Measurements from ENCODE around the gene MYO5B. TPM values are rescaled to one million over a fixed set of nuclear protein-coding genes. Genes with fewer than 3 reads are reported as not detected.

The MYO5B gene
- total RNA-seq, 5 donors from 2014 or later (not counting 1 experiment from before 2014, with no cell fraction given), result 0.09 to 0.72 (median 0.50) TPM; not detected in 2

DNA sequence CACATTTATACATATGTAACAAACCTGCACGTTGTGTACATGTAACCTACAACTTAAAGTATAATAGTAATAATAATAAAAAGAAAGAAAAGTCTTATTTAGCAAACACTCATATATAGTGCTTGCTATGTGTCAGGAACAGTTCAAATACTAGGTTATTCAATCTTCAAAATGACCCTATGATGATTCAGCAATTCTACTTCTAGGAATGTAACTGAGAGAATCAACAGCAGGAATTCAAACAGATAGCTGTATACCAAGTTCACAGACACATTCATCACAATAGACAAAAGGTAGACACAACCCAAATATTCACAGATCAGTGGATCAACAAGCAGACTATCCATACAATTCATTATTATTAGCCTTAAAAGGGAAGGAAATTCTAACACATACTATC, 69.5 kb downstream of the MYO5B start:
- Histone ChIP-seq H3K36me3 (ENCODE audit: control insufficient read depth in 2 of 2, extremely low read depth in 1 of 2, insufficient read depth in 1 of 2, low read length in 1 of 2) (no peaks in the 10 kb centered on the region), H3K4me1 (ENCODE audit: control insufficient read depth in 1 of 2, extremely low read depth in 1 of 2, insufficient read depth in 2 of 2, low read length in 2 of 2) (no peaks in the 10 kb centered on the region), H3K27me3 (replicated peaks in 1 of 2; ENCODE audit: control insufficient read depth in 2 of 2, extremely low read depth in 1 of 2, insufficient read depth in 2 of 2, low read length in 1 of 2) (peaks cover 0 to 7% of the 10 kb centered on the region in 2 experiments), H3K4me3 (ENCODE audit: control insufficient read depth in 1 of 2, extremely low read depth in 1 of 2, low read length in 1 of 2) (no peak overlapping the region), H3K9me3 (no peaks in the 10 kb centered on the region), H3K27ac (ENCODE audit: low read length) (no peak overlapping the region)
- no peak overlapping the region for H3K27ac Mint-ChIP-seq
- H3K4me1 Mint-ChIP-seq, result no peaks in the 10 kb centered on the region
- no CpG with 5 or more reads among the region's 1 CpG for WGBS (ENCODE audit: insufficient coverage)
- no peak overlapping the region for H3K4me3 Mint-ChIP-seq
- no peaks in the 10 kb centered on the region for H3K9me3 Mint-ChIP-seq
- H3K36me3 Mint-ChIP-seq, result no peaks in the 10 kb centered on the region
- POLR2A ChIA-PET, result no interaction called here
- no peak for DNase-seq
- no peak for ATAC-seq (replicated peaks in 1 of 4)
- CTCF ChIA-PET, result no interaction called here
- peaks cover 21 to 35% of the 10 kb centered on the region in 2 donors for H3K27me3 Mint-ChIP-seq

DNA sequence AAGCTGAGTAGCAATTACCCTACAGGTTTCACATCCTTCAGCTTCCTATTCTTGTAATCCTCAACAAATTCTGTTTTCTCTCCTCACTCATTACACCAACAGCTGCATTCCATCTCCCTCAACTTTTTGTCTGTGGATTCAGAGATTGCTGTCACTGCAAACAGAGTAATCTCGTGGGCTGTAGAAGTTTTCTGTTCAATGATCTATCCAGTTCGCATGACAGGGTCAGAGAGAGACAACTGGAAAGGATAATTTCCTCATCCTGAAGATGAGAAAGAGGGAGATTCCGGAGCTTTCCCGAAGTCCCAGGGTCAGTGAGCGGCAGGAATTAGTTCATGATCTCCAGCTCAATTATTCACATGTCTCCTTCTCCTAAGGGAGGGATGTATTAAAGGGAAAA, 75.7 kb downstream of the MYO5B start:
- H3K9me3 Mint-ChIP-seq, result no peaks in the 10 kb centered on the region
- no peak overlapping the region for H3K4me3 Mint-ChIP-seq
- no peaks in the 10 kb centered on the region for H3K36me3 ChIP-seq (ENCODE audit: control insufficient read depth in 2 of 2, extremely low read depth in 1 of 2, insufficient read depth in 1 of 2, low read length in 1 of 2)
- ATAC-seq (replicated peaks in 1 of 4) (no peak), DNase-seq (no peak)
- no peak overlapping the region for H3K4me3 ChIP-seq (ENCODE audit: control insufficient read depth in 1 of 2, extremely low read depth in 1 of 2, low read length in 1 of 2)
- no peaks in the 10 kb centered on the region for H3K4me1 ChIP-seq (ENCODE audit: control insufficient read depth in 1 of 2, extremely low read depth in 1 of 2, insufficient read depth in 2 of 2, low read length in 2 of 2)
- ChIA-PET CTCF (no interaction called here), POLR2A (no interaction called here)
- H3K27ac Mint-ChIP-seq, result no peak overlapping the region
- no peak overlapping the region for H3K27ac ChIP-seq (ENCODE audit: low read length)
- H3K36me3 Mint-ChIP-seq, result no peaks in the 10 kb centered on the region
- peaks cover 0 to 14% of the 10 kb centered on the region in 2 experiments for H3K27me3 ChIP-seq (replicated peaks in 1 of 2; ENCODE audit: control insufficient read depth in 2 of 2, extremely low read depth in 1 of 2, insufficient read depth in 2 of 2, low read length in 1 of 2)
- no peaks in the 10 kb centered on the region for H3K4me1 Mint-ChIP-seq
- H3K9me3 ChIP-seq, result no peaks in the 10 kb centered on the region
- no CpG with 5 or more reads among the region's 5 CpGs for WGBS (ENCODE audit: insufficient coverage)
- H3K27me3 Mint-ChIP-seq, result peaks cover 18 to 22% of the 10 kb centered on the region in 2 donors

DNA sequence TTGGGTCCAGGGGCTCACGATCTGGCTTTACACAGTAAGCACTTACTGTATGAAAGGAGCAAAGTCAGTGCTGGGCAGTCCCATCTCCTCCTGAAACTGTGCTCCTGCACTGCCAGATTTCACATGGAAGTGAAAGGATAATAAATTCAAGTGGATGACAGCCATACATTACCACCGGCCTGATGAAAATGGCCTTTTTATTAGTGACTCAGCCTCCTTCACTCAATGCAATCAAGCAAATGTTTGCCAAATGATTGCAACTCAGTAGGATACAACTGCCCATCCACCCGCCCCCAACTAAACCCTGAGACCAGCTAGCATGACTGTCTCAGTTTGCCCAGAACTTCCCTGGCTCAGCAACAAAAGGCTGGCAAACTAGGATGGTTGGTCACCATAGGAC, 77.1 kb downstream of the MYO5B start:
- Histone ChIP-seq H3K4me3 (ENCODE audit: control insufficient read depth in 1 of 2, extremely low read depth in 1 of 2, low read length in 1 of 2) (no peak overlapping the region), H3K4me1 (ENCODE audit: control insufficient read depth in 1 of 2, extremely low read depth in 1 of 2, insufficient read depth in 2 of 2, low read length in 2 of 2) (no peaks in the 10 kb centered on the region), H3K27ac (ENCODE audit: low read length) (no peak overlapping the region), H3K27me3 (replicated peaks in 1 of 2; ENCODE audit: control insufficient read depth in 2 of 2, extremely low read depth in 1 of 2, insufficient read depth in 2 of 2, low read length in 1 of 2) (peaks cover 0 to 14% of the 10 kb centered on the region in 2 experiments), H3K9me3 (no peaks in the 10 kb centered on the region), H3K36me3 (ENCODE audit: control insufficient read depth in 2 of 2, extremely low read depth in 1 of 2, insufficient read depth in 1 of 2, low read length in 1 of 2) (no peaks in the 10 kb centered on the region)
- ChIA-PET POLR2A (no interaction called here), CTCF (no interaction called here)
- Mint-ChIP-seq H3K36me3 (no peaks in the 10 kb centered on the region), H3K27ac (no peak overlapping the region), H3K9me3 (no peaks in the 10 kb centered on the region), H3K4me3 (no peak overlapping the region), H3K27me3 (peaks cover 21 to 23% of the 10 kb centered on the region in 2 donors), H3K4me1 (no peaks in the 10 kb centered on the region)
- WGBS (ENCODE audit: insufficient coverage), result 63% methylated on average over 1 of the region's 3 CpGs
- ATAC-seq (replicated peaks in 1 of 4) (no peak), DNase-seq (no peak)

DNA sequence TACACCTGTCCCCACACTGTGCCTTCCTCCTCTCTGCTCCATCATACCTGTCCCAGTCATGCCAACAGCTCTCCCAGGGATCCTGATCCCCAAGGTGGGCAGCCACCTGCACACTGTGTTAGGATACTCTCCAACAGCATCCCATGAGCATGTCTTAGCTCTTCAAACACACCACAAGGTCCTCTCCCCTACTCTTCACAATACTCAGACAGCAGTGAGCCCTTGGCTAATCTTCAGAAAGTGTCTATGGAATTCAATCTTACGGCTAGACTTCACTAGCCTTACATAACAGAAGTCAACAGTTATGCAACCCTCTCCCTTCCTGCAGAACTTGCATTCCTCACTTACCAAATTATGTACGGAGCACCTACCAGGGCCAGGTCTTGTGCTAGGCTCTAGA, 79.9 kb downstream of the MYO5B start:
- H3K27ac Mint-ChIP-seq, result no peak overlapping the region
- ATAC-seq (replicated peaks in 1 of 4) (no peak), DNase-seq (no peak)
- Histone ChIP-seq H3K36me3 (ENCODE audit: control insufficient read depth in 2 of 2, extremely low read depth in 1 of 2, insufficient read depth in 1 of 2, low read length in 1 of 2) (no peaks in the 10 kb centered on the region), H3K4me1 (ENCODE audit: control insufficient read depth in 1 of 2, extremely low read depth in 1 of 2, insufficient read depth in 2 of 2, low read length in 2 of 2) (no peaks in the 10 kb centered on the region), H3K27me3 (replicated peaks in 1 of 2; ENCODE audit: control insufficient read depth in 2 of 2, extremely low read depth in 1 of 2, insufficient read depth in 2 of 2, low read length in 1 of 2) (peaks cover under 1 to 11% of the 10 kb centered on the region in 2 experiments), H3K27ac (ENCODE audit: low read length) (no peak overlapping the region), H3K9me3 (no peaks in the 10 kb centered on the region), H3K4me3 (ENCODE audit: control insufficient read depth in 1 of 2, extremely low read depth in 1 of 2, low read length in 1 of 2) (no peak overlapping the region)
- no peaks in the 10 kb centered on the region for H3K4me1 Mint-ChIP-seq
- H3K27me3 Mint-ChIP-seq, result peaks cover 17 to 29% of the 10 kb centered on the region in 2 donors
- no peaks in the 10 kb centered on the region for H3K36me3 Mint-ChIP-seq
- ChIA-PET POLR2A (no interaction called here), CTCF (interaction anchor here in 1 of 2 donors (0.6 kb wide), 1 partner anchor 13 kb away, joined by 6 read pairs; no protein-coding TSS in a partner anchor)
- WGBS (ENCODE audit: insufficient coverage), result 78% methylated on average over 1 of the region's 2 CpGs
- H3K9me3 Mint-ChIP-seq, result no peaks in the 10 kb centered on the region
- no peak overlapping the region for H3K4me3 Mint-ChIP-seq

DNA sequence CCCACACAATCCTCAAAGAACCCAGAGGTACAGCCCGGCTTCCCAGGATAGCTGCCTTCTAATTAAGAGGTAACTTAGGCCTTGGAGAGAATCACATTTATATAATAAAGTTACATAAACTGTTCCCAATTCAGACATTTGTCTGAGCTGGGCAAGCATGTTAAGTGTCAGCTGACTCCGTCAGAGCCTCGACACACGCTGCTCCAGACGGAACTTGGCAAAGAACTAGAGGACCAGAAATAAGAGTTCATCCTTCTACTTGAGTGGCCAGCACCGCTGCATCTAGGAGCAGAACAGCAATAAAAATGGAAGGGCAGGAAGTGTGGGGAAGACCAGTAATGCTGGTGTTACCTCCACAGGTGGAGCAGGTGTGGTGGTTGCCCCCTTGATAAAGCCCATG, 80.5 kb downstream of the MYO5B start:
- DNase-seq, result no peak
- Mint-ChIP-seq H3K27ac (no peak overlapping the region), H3K36me3 (no peaks in the 10 kb centered on the region), H3K4me1 (no peaks in the 10 kb centered on the region), H3K27me3 (peaks cover 20 to 33% of the 10 kb centered on the region in 2 donors), H3K4me3 (no peak overlapping the region), H3K9me3 (no peaks in the 10 kb centered on the region)
- no peaks in the 10 kb centered on the region for H3K36me3 ChIP-seq (ENCODE audit: control insufficient read depth in 2 of 2, extremely low read depth in 1 of 2, insufficient read depth in 1 of 2, low read length in 1 of 2)
- no peaks in the 10 kb centered on the region for H3K4me1 ChIP-seq (ENCODE audit: control insufficient read depth in 1 of 2, extremely low read depth in 1 of 2, insufficient read depth in 2 of 2, low read length in 2 of 2)
- H3K27ac ChIP-seq (ENCODE audit: low read length), result no peak overlapping the region
- POLR2A ChIA-PET, result no interaction called here
- 85% methylated on average over 5 of the region's 6 CpGs for WGBS (ENCODE audit: insufficient coverage)
- peaks cover 2 to 18% of the 10 kb centered on the region in 2 experiments for H3K27me3 ChIP-seq (replicated peaks in 1 of 2; ENCODE audit: control insufficient read depth in 2 of 2, extremely low read depth in 1 of 2, insufficient read depth in 2 of 2, low read length in 1 of 2)
- ATAC-seq (replicated peaks in 1 of 4), result no peak
- no peak overlapping the region for H3K4me3 ChIP-seq (ENCODE audit: control insufficient read depth in 1 of 2, extremely low read depth in 1 of 2, low read length in 1 of 2)
- H3K9me3 ChIP-seq, result no peaks in the 10 kb centered on the region
- CTCF ChIA-PET, result no interaction called here

DNA sequence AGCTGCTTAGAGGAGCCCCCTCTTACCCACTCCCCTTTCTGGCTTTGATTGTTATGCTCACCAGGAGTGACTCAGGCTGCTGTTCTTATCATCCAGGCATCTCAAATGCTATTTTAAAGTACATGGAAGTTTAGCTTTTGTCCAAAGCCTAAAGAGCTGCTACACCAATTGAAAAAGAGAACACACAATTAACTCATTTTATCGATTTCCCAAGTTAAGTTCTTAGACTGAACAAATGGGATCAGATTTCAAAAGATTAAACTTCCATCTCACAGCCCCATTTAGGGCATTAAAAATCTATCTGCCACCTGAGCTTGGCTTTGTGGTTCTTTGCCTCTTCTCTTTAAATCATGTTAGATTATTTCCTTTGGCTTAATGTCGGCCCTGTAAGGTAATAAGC, 81.2 kb downstream of the MYO5B start:
- Mint-ChIP-seq H3K27ac (no peak overlapping the region), H3K4me1 (no peaks in the 10 kb centered on the region), H3K36me3 (no peaks in the 10 kb centered on the region), H3K4me3 (no peak overlapping the region), H3K9me3 (no peaks in the 10 kb centered on the region), H3K27me3 (peaks cover 13 to 32% of the 10 kb centered on the region in 2 donors)
- POLR2A ChIA-PET, result no interaction called here
- Histone ChIP-seq H3K9me3 (no peaks in the 10 kb centered on the region), H3K27ac (ENCODE audit: low read length) (no peak overlapping the region), H3K27me3 (replicated peaks in 1 of 2; ENCODE audit: control insufficient read depth in 2 of 2, extremely low read depth in 1 of 2, insufficient read depth in 2 of 2, low read length in 1 of 2) (peaks cover 2 to 18% of the 10 kb centered on the region in 2 experiments), H3K4me1 (ENCODE audit: control insufficient read depth in 1 of 2, extremely low read depth in 1 of 2, insufficient read depth in 2 of 2, low read length in 2 of 2) (no peaks in the 10 kb centered on the region), H3K36me3 (ENCODE audit: control insufficient read depth in 2 of 2, extremely low read depth in 1 of 2, insufficient read depth in 1 of 2, low read length in 1 of 2) (no peaks in the 10 kb centered on the region), H3K4me3 (ENCODE audit: control insufficient read depth in 1 of 2, extremely low read depth in 1 of 2, low read length in 1 of 2) (no peak overlapping the region)
- 28% methylated on average over 2 of the region's 2 CpGs for WGBS (ENCODE audit: insufficient coverage)
- no peak for ATAC-seq (replicated peaks in 1 of 4)
- CTCF ChIA-PET, result interaction anchor here in 1 of 2 donors (0.6 kb wide), 1 partner anchor 265 kb away, joined by 3 read pairs; no protein-coding TSS in a partner anchor
- DNase-seq, result no peak

DNA sequence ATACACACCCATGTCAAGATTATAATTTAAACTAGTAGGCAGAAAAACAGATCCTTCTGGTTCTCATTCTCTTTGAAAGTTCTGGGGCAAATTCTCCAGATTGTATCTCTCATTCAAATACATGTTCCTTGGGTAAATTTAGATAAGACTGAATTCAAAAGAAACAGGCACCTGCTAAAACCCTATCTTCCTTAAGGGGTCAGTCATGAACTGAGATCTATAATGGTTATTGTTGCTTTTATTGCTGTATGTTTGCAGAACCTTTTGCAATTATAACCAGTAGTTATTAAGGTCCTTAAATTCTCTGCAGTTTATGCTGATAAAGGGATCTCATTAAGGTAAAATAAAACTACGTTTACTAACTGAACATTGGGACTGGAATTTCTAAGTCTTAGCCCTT, 83.5 kb downstream of the MYO5B start:
- no peak overlapping the region for H3K27ac Mint-ChIP-seq
- H3K27me3 Mint-ChIP-seq, result peaks cover 13 to 37% of the 10 kb centered on the region in 2 donors
- no peaks in the 10 kb centered on the region for H3K36me3 Mint-ChIP-seq
- Histone ChIP-seq H3K36me3 (ENCODE audit: control insufficient read depth in 2 of 2, extremely low read depth in 1 of 2, insufficient read depth in 1 of 2, low read length in 1 of 2) (no peaks in the 10 kb centered on the region), H3K27me3 (replicated peaks in 1 of 2; ENCODE audit: control insufficient read depth in 2 of 2, extremely low read depth in 1 of 2, insufficient read depth in 2 of 2, low read length in 1 of 2) (peaks cover 2 to 17% of the 10 kb centered on the region in 2 experiments), H3K4me3 (ENCODE audit: control insufficient read depth in 1 of 2, extremely low read depth in 1 of 2, low read length in 1 of 2) (no peak overlapping the region), H3K9me3 (no peaks in the 10 kb centered on the region), H3K4me1 (ENCODE audit: control insufficient read depth in 1 of 2, extremely low read depth in 1 of 2, insufficient read depth in 2 of 2, low read length in 2 of 2) (no peaks in the 10 kb centered on the region), H3K27ac (ENCODE audit: low read length) (no peak overlapping the region)
- no peaks in the 10 kb centered on the region for H3K4me1 Mint-ChIP-seq
- no peak for DNase-seq
- ChIA-PET CTCF (no interaction called here), POLR2A (no interaction called here)
- ATAC-seq (replicated peaks in 1 of 4), result no peak
- H3K4me3 Mint-ChIP-seq, result no peak overlapping the region
- no CpG with 5 or more reads among the region's 1 CpG for WGBS (ENCODE audit: insufficient coverage)
- no peaks in the 10 kb centered on the region for H3K9me3 Mint-ChIP-seq
